Measurements from ENCODE around the gene ERP27.

- TF ChIP-seq EZH2 (IDR thresholded peaks at IDR 0.05), result no peak
- TF ChIP-seq CTCF (IDR thresholded peaks at IDR 0.05), result no peak
Observed at GRCh38 chr12:14893506-14894250, 44.7 kb downstream of the ERP27 start.

All from neural progenitor cell (in vitro differentiated cells).